Stimulated activated CD8-positive, alpha-beta memory T cell treated with anti-CD3 and anti-CD28 coated beads, Interleukin-2, amount 100 ng/mL, for 1 hour (primary cell): Measurements from ENCODE around the gene NEAT1.
"Not testable (repeated sequence)": the region's sequence is repeated elsewhere in the genome, so short reads cannot be mapped to it uniquely, and the experiment has no call there.

Experiments
- DNase-seq, 2 donors: peaks; one replicate each; pipeline ENCODE4 v3.0.0-alpha.2; 2020; ENCODE audit warnings: low read depth in 2 of 2

NEAT1 gene

DNA sequence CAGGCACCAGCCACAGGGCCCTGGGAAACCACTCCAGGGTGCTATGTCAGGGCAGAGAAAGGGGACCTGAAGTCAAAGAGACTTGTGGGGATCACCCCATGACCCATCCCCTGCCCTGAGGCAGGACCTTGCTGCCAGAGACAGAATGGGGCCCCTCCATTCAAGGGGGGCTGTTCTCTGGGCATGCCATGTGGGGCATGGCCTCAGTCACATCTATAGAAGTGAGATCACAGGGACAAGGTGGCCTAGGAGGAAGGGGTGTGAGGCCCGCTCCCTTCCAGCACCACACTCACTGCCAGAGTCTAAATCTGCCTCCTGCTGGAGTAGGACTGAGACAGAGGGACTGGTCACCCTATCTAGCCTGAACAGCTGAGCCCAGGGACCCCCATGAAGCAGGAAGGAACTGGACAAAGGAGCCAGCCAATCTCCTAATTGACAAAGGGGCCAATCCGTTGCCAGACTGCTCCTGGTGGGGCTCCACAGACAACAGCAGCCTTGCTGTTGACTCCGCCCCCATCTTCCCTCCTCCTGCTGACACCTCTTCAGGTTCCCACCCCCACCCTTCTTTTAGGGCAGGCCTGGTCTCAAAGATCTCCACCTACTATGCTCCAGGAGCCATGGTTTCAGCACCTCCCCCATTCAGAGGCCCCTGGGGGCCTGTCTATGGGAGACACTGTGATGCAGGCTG, 26.0 kb downstream of the NEAT1 start:
- DNase-seq = no peak

- DNase-seq = not testable (repeated sequence)
Observed at GRCh38 chr11:65451301-65451700, 28.7 kb downstream of the NEAT1 start.

DNA sequence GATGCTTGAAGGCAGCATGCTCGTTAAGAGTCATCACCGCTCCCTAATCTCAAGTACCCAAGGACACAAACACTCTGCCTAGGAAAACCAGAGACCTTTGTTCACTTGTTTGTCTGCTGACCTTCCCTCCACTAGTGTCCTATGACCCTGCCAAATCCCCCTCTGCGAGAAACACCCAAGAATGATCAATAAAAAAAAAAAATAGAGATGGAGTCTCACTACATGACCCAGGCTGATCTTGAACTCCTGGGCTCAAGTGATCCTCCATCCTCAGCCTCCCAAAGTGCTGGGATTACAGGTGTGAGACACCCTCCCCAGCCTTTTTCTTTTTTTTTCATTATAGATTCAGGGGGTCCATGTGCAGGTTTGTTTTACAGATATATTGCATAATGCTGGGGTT, 29.7 kb downstream of the NEAT1 start:
- DNase-seq = not testable (repeated sequence)

DNA sequence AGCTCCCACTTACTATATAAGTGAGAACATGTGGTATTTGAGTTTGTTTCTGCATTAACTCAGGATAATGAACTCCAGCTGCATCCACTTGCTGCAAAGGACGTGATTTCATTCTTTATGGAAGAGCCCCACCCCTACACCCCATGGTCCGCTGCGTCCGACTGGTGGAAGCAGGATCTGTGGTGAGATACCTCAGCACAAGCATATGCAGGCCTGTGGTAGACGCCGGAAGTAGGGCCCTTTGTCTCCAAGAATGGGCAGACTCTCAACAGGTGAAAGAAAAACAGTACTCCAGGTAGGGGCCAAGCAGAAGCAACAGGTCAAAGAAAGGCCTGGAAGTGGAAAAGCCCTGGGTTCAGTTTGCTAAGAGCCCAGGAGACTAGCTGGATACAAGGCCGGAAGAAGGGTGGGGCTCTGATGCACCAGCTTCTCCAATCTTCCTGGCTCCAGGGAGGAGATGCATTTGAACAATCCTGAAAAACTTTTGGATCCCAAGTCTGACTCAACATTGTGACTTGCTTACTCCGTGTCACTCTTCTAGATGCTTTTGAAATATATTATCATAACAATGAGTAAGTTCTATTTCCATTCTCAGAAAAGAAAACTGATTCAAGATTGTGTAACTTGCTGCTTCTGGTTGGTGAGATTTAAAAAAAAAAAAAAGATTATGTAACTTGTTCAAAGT, 30.4 kb downstream of the NEAT1 start:
- DNase-seq = no peak

DNA sequence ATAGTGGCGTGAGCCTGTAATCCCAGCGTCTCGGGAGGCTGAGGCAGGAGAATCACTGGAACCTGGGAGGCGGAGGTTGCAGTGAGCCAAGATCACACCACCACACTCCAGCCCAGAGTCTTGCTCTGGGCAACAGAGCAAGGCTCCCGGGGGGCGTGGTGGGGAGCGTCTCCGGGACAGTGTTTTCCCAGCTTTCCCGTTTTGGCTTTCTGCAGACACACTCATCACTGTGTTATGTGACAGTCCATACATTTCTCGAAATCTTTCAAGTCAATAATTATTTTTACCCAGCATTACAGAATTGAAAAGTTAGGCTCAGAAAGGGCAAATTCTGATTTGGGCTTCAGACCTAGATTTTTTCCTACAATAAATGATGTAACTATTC, 31.7 kb downstream of the NEAT1 start:
- no peak for DNase-seq

GRCh38 chr11:65454696-65455456, 32.3 kb downstream of the NEAT1 start:
- peak; percentile 63 to 66 for DNase-seq

DNA sequence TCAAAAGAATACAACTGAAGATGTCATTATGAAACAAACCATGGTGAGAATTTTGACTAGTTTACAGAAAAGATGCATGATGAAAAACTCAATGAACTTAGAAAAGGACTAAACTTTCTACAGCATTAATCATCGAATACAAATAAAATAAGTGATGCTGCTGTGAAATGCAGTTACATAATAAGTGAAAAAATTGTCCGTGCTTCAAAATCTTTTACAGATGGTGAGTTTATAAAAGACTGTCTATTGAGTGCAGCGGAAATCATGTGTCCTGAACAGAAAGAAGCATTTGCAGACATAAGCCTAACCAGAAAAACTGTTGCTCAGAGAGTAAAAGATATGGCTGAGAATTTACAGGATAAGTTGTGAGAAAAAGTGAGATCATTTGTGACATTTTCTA, 33.8 kb downstream of the NEAT1 start:
- DNase-seq = no peak

DNA sequence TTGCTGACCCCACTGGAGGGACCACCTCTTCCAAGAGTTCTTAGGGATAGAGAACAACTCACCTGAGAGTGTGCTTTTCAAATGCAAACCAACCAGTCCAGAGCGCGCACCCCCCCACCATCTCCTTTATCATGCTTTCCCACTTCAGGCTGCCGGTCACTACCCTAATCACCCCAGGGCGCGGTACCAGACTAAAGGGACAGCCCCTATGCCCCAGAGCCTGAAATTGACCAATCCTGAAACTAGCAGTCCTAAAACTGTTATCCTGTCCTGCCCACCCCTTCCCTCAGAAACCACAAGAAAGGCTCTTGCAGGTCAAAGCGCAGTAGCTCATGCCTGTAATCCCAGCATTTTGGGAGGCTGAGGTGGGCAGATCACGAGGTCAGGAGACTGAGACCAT, 37.0 kb downstream of the NEAT1 start:
- no peak for DNase-seq

DNA sequence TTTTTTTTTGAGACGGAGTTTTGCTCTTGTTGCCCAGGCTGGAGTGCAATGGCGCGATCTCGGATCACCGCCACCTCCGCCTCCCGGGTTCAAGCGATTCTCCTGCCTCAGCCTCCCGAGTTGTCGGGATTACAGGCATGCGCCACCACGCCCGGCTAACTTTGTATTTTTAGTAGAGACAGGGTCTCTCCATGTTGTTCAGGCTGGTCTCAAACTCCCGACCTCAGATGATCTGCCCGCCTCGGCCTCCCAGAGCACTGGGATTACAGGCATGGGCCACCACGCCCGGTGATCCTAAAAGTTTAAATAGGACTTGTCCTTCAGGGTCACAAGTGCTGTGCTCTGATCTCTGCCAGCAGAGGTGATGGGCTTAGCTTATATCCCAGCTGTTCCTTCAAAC, 42.9 kb downstream of the NEAT1 start:
- DNase-seq = not testable (repeated sequence)

DNA sequence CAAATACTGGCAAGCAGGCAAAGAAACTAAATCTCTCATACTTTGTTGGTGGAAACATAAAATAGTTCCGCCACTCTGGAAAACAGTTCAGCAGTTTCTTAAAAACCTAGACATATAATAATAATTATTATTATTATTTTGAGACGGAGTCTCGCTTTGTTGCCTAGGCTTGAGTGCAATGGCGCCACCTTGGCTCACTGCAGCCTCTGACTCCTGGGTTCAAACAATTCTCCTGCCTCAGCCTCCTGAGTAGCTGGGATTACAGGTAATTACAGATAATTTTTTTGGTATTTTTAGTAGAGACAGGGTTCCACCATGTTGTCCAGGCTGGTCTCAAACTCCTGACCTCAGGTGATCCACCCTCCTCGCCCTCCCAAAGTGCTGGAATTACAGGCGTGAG, 44.7 kb downstream of the NEAT1 start:
- DNase-seq = not testable (repeated sequence)

DNA sequence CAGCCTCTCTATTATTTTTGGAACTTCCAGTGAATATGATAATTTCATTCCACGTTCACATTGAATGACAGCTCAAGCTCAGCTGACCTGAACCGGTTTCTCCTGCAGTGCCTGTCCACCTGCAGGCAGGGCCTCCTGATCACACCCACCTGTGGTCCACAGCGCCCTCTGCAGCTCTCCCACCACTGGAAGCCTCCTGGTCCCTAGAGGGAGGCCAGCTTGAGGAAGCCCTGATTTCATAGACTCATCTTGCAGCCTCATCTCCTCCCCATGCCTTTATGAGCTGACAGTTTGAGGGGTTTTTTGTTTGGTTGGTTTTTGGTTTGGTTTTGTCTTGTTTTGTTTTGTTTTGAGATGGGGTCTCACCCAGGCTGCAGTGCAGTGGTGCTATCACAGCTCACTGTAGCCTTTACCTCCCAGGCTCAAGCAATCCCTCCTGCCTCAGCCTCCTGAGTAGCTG, 46.3 kb downstream of the NEAT1 start:
- DNase-seq = no peak

GRCh38 chr11:65470433-65471049, 47.9 kb downstream of the NEAT1 start:
- DNase-seq = no peak

DNA sequence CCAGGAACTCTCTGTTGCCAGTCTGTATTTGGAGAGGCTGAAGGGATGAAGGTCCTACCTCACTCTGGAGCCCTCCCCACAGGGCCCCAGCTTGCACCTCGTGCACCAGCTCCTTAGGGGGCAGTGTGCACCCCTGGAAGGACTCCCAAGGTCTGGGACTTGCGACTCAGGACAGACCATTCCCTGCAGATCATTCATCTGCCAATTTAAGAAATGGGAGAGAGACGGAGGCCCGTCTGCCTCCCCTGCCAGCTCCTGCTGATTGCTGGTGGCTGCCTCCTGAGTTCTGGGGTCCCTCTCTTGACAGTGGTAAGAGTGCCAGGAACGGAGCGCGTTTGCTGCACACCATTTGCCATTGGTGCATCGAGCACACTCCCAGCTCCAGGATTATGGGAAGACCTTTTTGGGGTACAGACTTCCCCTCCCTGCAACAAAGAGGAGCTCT, 48.9 kb downstream of the NEAT1 start:
- DNase-seq = no peak

DNA sequence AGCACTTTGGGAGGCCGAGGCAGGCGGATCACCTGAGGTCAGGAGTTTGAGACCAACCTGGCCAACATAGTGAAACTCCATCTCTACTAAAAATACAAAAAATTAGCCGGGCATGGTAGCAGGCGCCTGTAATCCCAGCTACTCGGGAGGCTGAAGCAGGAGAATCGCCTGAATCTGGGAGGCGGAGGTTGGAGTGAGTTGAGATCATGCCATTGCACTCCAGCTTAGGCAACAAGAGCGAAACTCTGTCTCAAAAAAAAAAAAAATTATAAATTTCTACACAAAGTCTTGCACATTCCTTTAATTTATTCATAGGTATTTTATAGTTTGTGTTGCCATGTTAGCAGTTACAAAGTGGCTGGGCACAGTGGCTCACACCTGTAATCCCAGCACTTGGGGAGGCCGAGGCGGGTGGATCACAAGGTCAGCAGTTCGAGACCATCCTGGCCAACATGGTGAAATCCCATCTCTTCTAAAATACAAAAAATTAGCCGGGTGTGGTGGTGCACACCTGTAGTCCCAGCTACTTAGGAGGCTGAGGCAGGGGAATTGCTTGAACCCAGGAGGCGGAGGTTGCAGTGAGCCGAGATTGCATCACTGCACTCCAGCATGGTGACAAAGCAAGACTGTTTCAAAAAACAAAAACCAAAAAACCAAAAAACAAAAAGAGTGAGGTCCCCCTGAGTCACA, 50.1 kb downstream of the NEAT1 start:
- DNase-seq = not testable (repeated sequence)

DNA sequence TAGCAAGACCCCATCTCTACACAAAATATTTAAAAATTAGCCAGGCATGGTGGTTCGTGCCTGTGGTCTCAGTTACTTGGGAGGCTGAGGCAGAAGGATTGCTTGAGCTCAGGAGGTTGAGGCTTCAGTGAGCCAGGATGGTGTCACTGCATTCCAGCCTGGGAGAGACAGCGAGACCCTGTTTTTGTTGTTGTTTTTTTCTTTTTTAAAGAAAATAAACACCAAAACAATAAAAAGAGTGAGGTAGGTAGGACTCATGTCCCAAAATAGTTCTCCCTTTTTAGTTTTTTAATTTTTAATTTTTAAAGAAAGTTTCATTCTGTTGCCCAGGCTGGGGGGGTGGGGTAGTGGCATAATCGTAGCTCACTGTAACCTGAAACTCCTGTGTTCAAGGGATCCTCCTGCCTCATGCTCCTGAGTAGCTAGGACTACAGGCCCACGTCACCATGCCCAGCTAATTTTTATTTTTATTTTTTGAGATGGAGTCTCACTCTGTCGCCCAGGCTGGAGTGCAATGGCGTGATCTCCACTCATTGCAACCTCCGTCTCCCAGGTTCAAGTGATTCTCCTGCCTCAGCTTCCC, 50.8 kb downstream of the NEAT1 start:
- DNase-seq = no peak

GRCh38 chr11:65474864-65475263, 52.3 kb downstream of the NEAT1 start:
- DNase-seq = no peak

DNA sequence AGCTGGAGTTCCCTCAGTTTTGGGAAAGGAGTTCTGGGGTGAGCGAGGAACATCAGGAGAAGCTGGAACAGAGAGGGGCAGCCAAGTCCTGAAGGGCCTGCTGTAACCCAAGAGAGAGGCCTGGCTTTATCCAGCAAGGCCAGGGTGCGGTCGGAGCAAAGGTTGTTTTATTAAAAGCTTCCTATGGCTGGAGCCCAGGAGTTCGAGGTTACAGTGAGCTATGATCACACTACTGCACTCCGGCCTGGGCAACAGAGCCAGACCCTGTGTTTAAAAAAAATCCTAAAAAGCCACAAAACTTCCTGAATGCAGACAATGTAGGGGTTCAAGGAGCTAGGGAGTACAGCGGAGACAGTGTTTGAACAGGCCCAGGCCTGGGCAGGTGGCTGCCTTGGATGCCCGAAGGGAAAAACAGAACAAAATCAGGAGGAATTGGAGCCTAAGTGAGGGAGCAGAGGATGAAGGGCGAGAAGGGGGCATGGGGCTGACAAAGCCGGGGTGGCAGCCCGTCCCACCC, 54.1 kb downstream of the NEAT1 start:
- DNase-seq = no peak

DNA sequence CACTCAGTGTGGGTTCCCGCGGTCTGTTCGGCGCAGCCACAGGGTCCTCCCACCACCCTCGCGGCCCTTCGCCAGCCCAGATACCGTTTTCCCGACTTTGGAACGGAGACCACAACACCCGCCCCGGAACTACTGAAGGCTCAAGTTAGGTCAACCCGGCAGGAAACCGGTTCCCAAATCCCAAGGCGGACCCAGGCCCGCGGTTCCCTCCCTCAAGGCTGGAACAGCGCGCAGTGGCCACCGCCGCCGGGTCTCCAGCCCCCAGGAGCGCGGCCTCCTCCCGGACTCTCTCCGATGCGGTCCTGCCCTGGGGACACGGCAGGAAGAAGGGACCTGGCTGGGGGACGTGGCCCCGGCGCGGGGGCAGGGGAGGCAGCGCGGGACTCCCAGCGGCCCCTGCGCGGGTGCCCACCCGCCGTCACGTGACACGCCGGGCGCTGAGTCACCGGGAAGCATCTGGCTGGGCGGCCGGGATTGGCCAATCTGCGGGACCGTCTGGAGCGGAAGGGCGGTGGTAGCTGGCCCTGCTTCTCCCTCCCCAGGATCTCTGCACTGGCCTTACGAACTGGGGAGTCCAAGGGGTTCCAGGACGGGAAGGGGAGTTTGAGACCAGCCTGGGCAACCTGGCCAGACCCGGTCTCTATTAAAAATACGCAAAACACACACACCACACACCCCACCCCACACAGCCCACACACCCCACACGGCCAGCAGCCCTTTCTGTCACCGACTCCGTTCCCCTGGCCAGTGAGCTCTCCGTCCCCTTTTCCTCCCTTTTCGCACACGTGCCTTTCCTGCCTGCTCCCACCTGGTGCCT, 54.8 kb downstream of the NEAT1 start:
- peak; percentile 83 to 84 for DNase-seq

- DNase-seq = no peak
Observed at GRCh38 chr11:65478388-65479183, 56.0 kb downstream of the NEAT1 start.
